GM12891 (cell line): ENCODE measurements around the gene TIMP3.
"Not testable (repeated sequence)": the region's sequence is repeated elsewhere in the genome, so short reads cannot be mapped to it uniquely, and the experiment has no call there.

Source experiments
- DNase-seq: peaks from one replicate; pipeline ENCODE4 v3.0.0; 2011; ENCODE audit warnings: low spot score; ENCODE audit not compliant: insufficient read length
- FAIRE-seq: peaks from 2 replicates; lab custom pipeline; 2011; peaks lifted over from hg19 to GRCh38; lab: Jason Lieb, UNC
- PAX5 ChIP-seq: IDR thresholded peaks from 2 replicates; pipeline ENCODE4 v1.6.1; 2011; ENCODE audit warnings: low read length, moderate library complexity, mild to moderate bottlenecking; ENCODE audit not compliant: insufficient read depth, severe bottlenecking
- POLR2A ChIP-seq: IDR thresholded peaks from 2 replicates; pipeline ENCODE4 v1.6.1; 2011; ENCODE audit warnings: low read depth, low read length, control low read depth
- POLR2AphosphoS5 ChIP-seq: IDR thresholded peaks from 2 replicates; pipeline ENCODE4 v1.6.1; 2011; ENCODE audit warnings: low read depth, low read length, control low read depth
- POU2F2 ChIP-seq: IDR thresholded peaks from 2 replicates; pipeline ENCODE4 v1.6.1; 2011; ENCODE audit warnings: low read depth, mild to moderate bottlenecking, control low read depth, low read length, moderate library complexity
- SPI1 ChIP-seq: IDR thresholded peaks from 2 replicates; pipeline ENCODE4 v1.6.1; 2011; ENCODE audit warnings: low read depth, low read length, control low read depth
- TAF1 ChIP-seq: IDR thresholded peaks from 2 replicates; pipeline ENCODE4 v1.6.1; 2011; ENCODE audit warnings: low read depth, low read length, control low read depth

TIMP3 gene

GRCh38 chr22:32866953-32867352, 65.4 kb downstream of the TIMP3 start:
- no peak for FAIRE-seq
- no peak for DNase-seq
- TF ChIP-seq POU2F2 (no peak), TAF1 (no peak), POLR2AphosphoS5 (no peak), PAX5 (no peak), POLR2A (no peak), SPI1 (no peak)

GRCh38 chr22:32868946-32869345, 67.4 kb downstream of the TIMP3 start:
- TF ChIP-seq SPI1 (no peak), TAF1 (no peak), PAX5 (no peak), POLR2AphosphoS5 (no peak), POLR2A (no peak), POU2F2 (no peak)
- FAIRE-seq: no peak
- DNase-seq: no peak

GRCh38 chr22:32870474-32870873, 69.0 kb downstream of the TIMP3 start:
- TF ChIP-seq POLR2AphosphoS5: no peak
- no peak for TF ChIP-seq TAF1
- TF ChIP-seq POLR2A: no peak
- FAIRE-seq (no peak), DNase-seq (no peak)

GRCh38 chr22:32873604-32874003, 72.1 kb downstream of the TIMP3 start:
- not testable (repeated sequence) for FAIRE-seq, DNase-seq

- FAIRE-seq (no peak), DNase-seq (no peak)
- no peak for TF ChIP-seq TAF1
- TF ChIP-seq SPI1: no peak
- TF ChIP-seq POLR2AphosphoS5: no peak
- TF ChIP-seq POU2F2: no peak
- no peak for TF ChIP-seq POLR2A
- TF ChIP-seq PAX5: no peak
Measured at GRCh38 chr22:32874385-32874784, 72.9 kb downstream of the TIMP3 start.

GRCh38 chr22:32874976-32875375, 73.5 kb downstream of the TIMP3 start:
- no peak for TF ChIP-seq POLR2A
- no peak for TF ChIP-seq POLR2AphosphoS5
- no peak for TF ChIP-seq SPI1
- DNase-seq (no peak), FAIRE-seq (no peak)

GRCh38 chr22:32876516-32876915, 75.0 kb downstream of the TIMP3 start:
- TF ChIP-seq TAF1 (no peak), POLR2AphosphoS5 (no peak), SPI1 (no peak), PAX5 (no peak), POLR2A (no peak), POU2F2 (no peak)

GRCh38 chr22:32877196-32877595, 75.7 kb downstream of the TIMP3 start:
- FAIRE-seq (no peak), DNase-seq (no peak)
- TF ChIP-seq POU2F2 (no peak), POLR2A (no peak), SPI1 (no peak), POLR2AphosphoS5 (no peak), PAX5 (no peak), TAF1 (no peak)

More at GRCh38 chr22:32876516-32876915, 75.0 kb downstream of the TIMP3 start:
- DNase-seq (no peak), FAIRE-seq (no peak)

- FAIRE-seq: no peak
- no peak for DNase-seq
- TF ChIP-seq PAX5 (no peak), SPI1 (no peak), POLR2A (no peak), TAF1 (no peak), POU2F2 (no peak), POLR2AphosphoS5 (no peak)
Measured at GRCh38 chr22:32879550-32879949, 78.0 kb downstream of the TIMP3 start.

- DNase-seq (no peak), FAIRE-seq (no peak)
- TF ChIP-seq TAF1 (no peak), SPI1 (no peak)
Measured at GRCh38 chr22:32880061-32880460, 78.6 kb downstream of the TIMP3 start.

GRCh38 chr22:32880505-32880892, 79.0 kb downstream of the TIMP3 start:
- FAIRE-seq: no peak
- TF ChIP-seq PAX5: no peak
- TF ChIP-seq POLR2AphosphoS5: no peak
- TF ChIP-seq POU2F2: no peak
- TF ChIP-seq TAF1: no peak
- no peak for TF ChIP-seq POLR2A
- TF ChIP-seq SPI1: no peak
- no peak for DNase-seq
